ENCODE data around the gene VSIR.
A peak's percentile ranks its signal among the peaks of the same experiment; 100 is the strongest.

VSIR gene

GRCh38 chr10:71763352-71764127, 9.8 kb downstream of the VSIR start:
- DNase-seq = no peak

GRCh38 chr10:71762324-71762723, 11.0 kb downstream of the VSIR start:
- no peak for DNase-seq

GRCh38 chr10:71761541-71762113, 11.7 kb downstream of the VSIR start:
- no peak for DNase-seq

- no peak for DNase-seq
Observed at GRCh38 chr10:71761105-71761511, 12.2 kb downstream of the VSIR start.

- DNase-seq = peak; percentile 55
Observed at GRCh38 chr10:71757399-71757922, 15.9 kb downstream of the VSIR start.

GRCh38 chr10:71756311-71757191, 16.8 kb downstream of the VSIR start:
- DNase-seq = peak; percentile 70

- no peak for DNase-seq
Observed at GRCh38 chr10:71755179-71755879, 18.0 kb downstream of the VSIR start.

GRCh38 chr10:71754562-71754961, 18.8 kb downstream of the VSIR start:
- DNase-seq = no peak

GRCh38 chr10:71753960-71754505, 19.3 kb downstream of the VSIR start:
- DNase-seq = no peak

GRCh38 chr10:71753091-71753959, 20.0 kb downstream of the VSIR start:
- no peak for DNase-seq

GRCh38 chr10:71752391-71753090, 20.8 kb downstream of the VSIR start:
- DNase-seq = no peak

- no peak for DNase-seq
Observed at GRCh38 chr10:71751515-71752224, 21.6 kb downstream of the VSIR start.

GRCh38 chr10:71750986-71751385, 22.3 kb downstream of the VSIR start:
- no peak for DNase-seq

- DNase-seq = no peak
Observed at GRCh38 chr10:71750124-71750841, 23.0 kb downstream of the VSIR start.

GRCh38 chr10:71749396-71749795, 23.9 kb downstream of the VSIR start:
- no peak for DNase-seq

- DNase-seq = peak; percentile 69
Observed at GRCh38 chr10:71748671-71749191, 24.6 kb downstream of the VSIR start.

GRCh38 chr10:71747551-71748523, 25.5 kb downstream of the VSIR start:
- DNase-seq = no peak

- DNase-seq = no peak
Observed at GRCh38 chr10:71747039-71747531, 26.2 kb downstream of the VSIR start.
